Caco-2 (cell line): ENCODE measurements around the gene FMN1. TPM values are rescaled to one million over a fixed set of nuclear protein-coding genes. Genes with fewer than 3 reads are reported as not detected.

Experiments
- BruUV-seq: library from RNA; stranded (reverse); fragments of 400-500 nt; replicated peaks from 2 replicates; lab custom pipeline; 2021; lab: Mats Ljungman, UMichigan
- CTCF ChIA-PET: fragments of 300-600 bp; sonication (Branson Sonifier 250); formaldehyde crosslinking; loops from one replicate; lab custom pipeline; 2022; ENCODE audit warnings: antibody characterized with exemption; lab: Charles Lee
- POLR2A ChIA-PET: fragments of 300-600 bp; sonication (Branson Sonifier 250); formaldehyde crosslinking; loops from one replicate; lab custom pipeline; 2022; ENCODE audit warnings: antibody characterized with exemption; lab: Charles Lee
- DNase-seq, 2 experiments: peaks; one replicate each; pipeline versions ENCODE4 v3.0.0 to v3.0.0-alpha.2; 2020 to 2022
- H3K27me3 ChIP-seq: replicated peaks from 2 replicates; pipeline ENCODE4 v1.6.0; 2011; ENCODE audit warnings: low read length; ENCODE audit not compliant: control insufficient read depth, insufficient read depth
- H3K36me3 ChIP-seq: 2 replicates; pipeline ENCODE4 v1.5.1; 2011; ENCODE audit warnings: low read length; ENCODE audit not compliant: control insufficient read depth, insufficient read depth
- H3K4me1 ChIP-seq: fragments of 250-450 bp; sonication (Bioruptor Pico); 2 replicates; pipeline ENCODE4 v1.5.1; 2020; ENCODE audit warnings: mild to moderate bottlenecking
- H3K4me3 ChIP-seq: 2 replicates; pipeline ENCODE4 v1.5.1; 2011; ENCODE audit warnings: low read depth, mild to moderate bottlenecking, control low read depth, low read length
- H3K9me3 ChIP-seq: fragments of 250-450 bp; sonication (Bioruptor Pico); 2 replicates; pipeline ENCODE4 v1.5.1; 2020; ENCODE audit warnings: mild to moderate bottlenecking, moderate library complexity
- H3K27ac Mint-ChIP-seq: one replicate; pipeline ENCODE4 v1.8.0; 2022; ENCODE audit warnings: mixed read lengths; ENCODE audit not compliant: unreplicated experiment
- H3K27me3 Mint-ChIP-seq: one replicate; pipeline ENCODE4 v1.8.0; 2022; ENCODE audit warnings: mixed read lengths; ENCODE audit not compliant: insufficient read depth, unreplicated experiment
- H3K36me3 Mint-ChIP-seq: one replicate; pipeline ENCODE4 v1.8.0; 2022; ENCODE audit warnings: mild to moderate bottlenecking, mixed read lengths; ENCODE audit not compliant: insufficient read depth, unreplicated experiment
- H3K4me1 Mint-ChIP-seq: one replicate; pipeline ENCODE4 v1.8.0; 2022; ENCODE audit warnings: low read depth, mixed read lengths; ENCODE audit not compliant: unreplicated experiment
- H3K4me3 Mint-ChIP-seq: one replicate; pipeline ENCODE4 v1.8.0; 2022; ENCODE audit warnings: mild to moderate bottlenecking, moderate library complexity, mixed read lengths; ENCODE audit not compliant: unreplicated experiment
- H3K9me3 Mint-ChIP-seq: one replicate; pipeline ENCODE4 v1.8.0; 2022; ENCODE audit warnings: mixed read lengths; ENCODE audit not compliant: unreplicated experiment
- intact Hi-C: fragments of 100-400 bp; cut with micrococcal nuclease; formaldehyde crosslinking; loops from one replicate; pipeline ENCODE4 v1.10.0; 2022; ENCODE audit not compliant: unreplicated experiment
- total RNA-seq: library from RNA; stranded (reverse); gene quantifications from 2 replicates; pipeline ENCODE4 v1.2.3, GENCODE V29; 2022
- TF ChIP-seq, protein P1 (sequence below), 2 experiments: fragments of 200-600 bp in 1 of 2; IDR thresholded peaks; 1 replicate in 1 of 2; 2 replicates in 1 of 2; pipeline versions ENCODE4 v1.5.1 to v1.8.0; 2011 to 2022; ENCODE audit warnings: antibody characterized with exemption in 1 of 2, control low read depth in 1 of 2, inconsistent platforms in 1 of 2, low read depth in 1 of 2, low read length in 1 of 2, mild to moderate bottlenecking in 1 of 2, moderate library complexity in 1 of 2; ENCODE audit not compliant: insufficient read depth in 1 of 2, severe bottlenecking in 1 of 2, unreplicated experiment in 1 of 2

FMN1 gene
- total RNA-seq, 1 experiment from 2014 or later: 1.6 TPM

DNA sequence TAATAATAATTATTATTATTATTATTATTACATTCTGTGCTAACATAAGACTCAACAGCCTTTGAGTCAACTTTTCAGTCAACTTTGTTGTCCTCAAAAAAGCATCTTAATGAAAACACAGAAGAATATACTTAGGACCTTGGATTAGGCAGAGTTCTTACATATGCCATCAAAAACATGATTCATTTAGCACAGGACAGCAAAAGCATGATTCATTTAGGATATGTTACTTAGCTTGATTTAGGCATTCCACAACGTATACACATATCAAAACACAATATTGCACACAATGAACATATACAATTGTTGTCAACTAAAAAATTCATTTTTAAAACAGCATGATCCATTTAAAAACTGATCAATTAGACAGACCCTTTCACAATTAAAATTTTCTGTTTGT lies 213.0 kb downstream of the FMN1 start:
- no peak overlapping the region for H3K27ac Mint-ChIP-seq
- ChIA-PET CTCF (no interaction called here), POLR2A (no interaction called here)
- Histone ChIP-seq H3K4me3 (no peak overlapping the region), H3K4me1 (no peaks in the 10 kb centered on the region), H3K36me3 (no peaks in the 10 kb centered on the region), H3K27me3 (no peaks in the 10 kb centered on the region), H3K9me3 (no peaks in the 10 kb centered on the region; the same call in 1 of the 2 replicates)
- intact Hi-C loops: no loop called here
- no TSS peak for BruUV-seq
- H3K27me3 Mint-ChIP-seq: peaks cover 3% of the 10 kb centered on the region
- DNase-seq: no peak
- H3K9me3 Mint-ChIP-seq: no peaks in the 10 kb centered on the region
- no peak overlapping the region for H3K4me3 Mint-ChIP-seq
- no peaks in the 10 kb centered on the region for H3K4me1 Mint-ChIP-seq
- TF ChIP-seq, protein P1, sequence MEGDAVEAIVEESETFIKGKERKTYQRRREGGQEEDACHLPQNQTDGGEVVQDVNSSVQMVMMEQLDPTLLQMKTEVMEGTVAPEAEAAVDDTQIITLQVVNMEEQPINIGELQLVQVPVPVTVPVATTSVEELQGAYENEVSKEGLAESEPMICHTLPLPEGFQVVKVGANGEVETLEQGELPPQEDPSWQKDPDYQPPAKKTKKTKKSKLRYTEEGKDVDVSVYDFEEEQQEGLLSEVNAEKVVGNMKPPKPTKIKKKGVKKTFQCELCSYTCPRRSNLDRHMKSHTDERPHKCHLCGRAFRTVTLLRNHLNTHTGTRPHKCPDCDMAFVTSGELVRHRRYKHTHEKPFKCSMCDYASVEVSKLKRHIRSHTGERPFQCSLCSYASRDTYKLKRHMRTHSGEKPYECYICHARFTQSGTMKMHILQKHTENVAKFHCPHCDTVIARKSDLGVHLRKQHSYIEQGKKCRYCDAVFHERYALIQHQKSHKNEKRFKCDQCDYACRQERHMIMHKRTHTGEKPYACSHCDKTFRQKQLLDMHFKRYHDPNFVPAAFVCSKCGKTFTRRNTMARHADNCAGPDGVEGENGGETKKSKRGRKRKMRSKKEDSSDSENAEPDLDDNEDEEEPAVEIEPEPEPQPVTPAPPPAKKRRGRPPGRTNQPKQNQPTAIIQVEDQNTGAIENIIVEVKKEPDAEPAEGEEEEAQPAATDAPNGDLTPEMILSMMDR (IDR thresholded peaks at IDR 0.05; ENCODE audit: insufficient read depth in 1 of 2, low read depth in 1 of 2, low read length in 1 of 2, severe bottlenecking in 1 of 2, unreplicated experiment in 1 of 2): no peak
- no peaks in the 10 kb centered on the region for H3K36me3 Mint-ChIP-seq

DNA sequence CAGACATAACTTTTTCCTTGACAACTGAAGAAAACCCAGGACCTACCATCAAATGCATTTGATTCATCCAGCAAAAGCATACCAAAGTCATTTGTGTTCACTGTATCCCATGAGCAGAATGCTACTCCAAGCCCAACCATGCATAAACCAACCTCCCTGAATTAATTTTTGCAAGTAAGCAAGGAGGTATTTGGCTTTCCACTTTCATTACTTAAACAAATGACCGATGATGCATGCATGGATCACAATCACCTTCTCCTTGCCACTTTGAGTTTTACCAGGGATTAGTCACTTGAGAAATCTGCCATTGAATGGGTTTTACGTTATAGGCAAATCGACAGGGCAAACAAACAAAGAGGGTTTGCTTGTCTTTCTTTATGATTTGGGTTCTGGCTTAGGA lies 214.8 kb downstream of the FMN1 start:
- no peaks in the 10 kb centered on the region for H3K36me3 ChIP-seq
- Mint-ChIP-seq H3K27me3 (peaks cover 9% of the 10 kb centered on the region), H3K27ac (no peak overlapping the region), H3K9me3 (no peaks in the 10 kb centered on the region), H3K4me3 (no peak overlapping the region), H3K36me3 (no peaks in the 10 kb centered on the region), H3K4me1 (no peaks in the 10 kb centered on the region)
- no peaks in the 10 kb centered on the region for H3K27me3 ChIP-seq
- BruUV-seq: no TSS peak
- TF ChIP-seq, protein P1 (IDR thresholded peaks at IDR 0.05; ENCODE audit: insufficient read depth in 1 of 2, low read depth in 1 of 2, low read length in 1 of 2, severe bottlenecking in 1 of 2, unreplicated experiment in 1 of 2): no peak
- no peak for DNase-seq
- no peak overlapping the region for H3K4me3 ChIP-seq
- ChIA-PET POLR2A (no interaction called here), CTCF (no interaction called here)
- H3K9me3 ChIP-seq: no peaks in the 10 kb centered on the region; the same call in 1 of the 2 replicates
- intact Hi-C loops: no loop called here
- H3K4me1 ChIP-seq: no peaks in the 10 kb centered on the region

DNA sequence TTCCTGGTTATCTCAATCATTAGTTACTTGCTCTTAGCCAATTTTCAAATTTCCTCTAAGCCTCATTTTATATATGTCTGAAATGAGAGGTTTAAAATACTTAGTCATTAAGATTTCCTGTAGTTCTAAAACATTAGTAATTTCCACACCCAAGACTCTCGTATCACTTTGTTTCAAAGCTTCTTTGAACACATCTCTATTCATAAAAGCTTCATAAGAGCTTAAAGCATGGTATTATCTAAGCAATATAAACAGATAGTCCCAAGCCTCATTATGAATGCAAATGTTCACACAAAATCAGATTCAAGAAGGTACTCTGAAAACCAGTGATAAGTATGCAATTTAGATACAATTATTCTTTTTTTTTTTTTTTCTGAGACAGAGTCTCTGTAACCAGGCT lies 217.0 kb downstream of the FMN1 start:
- H3K9me3 Mint-ChIP-seq: no peaks in the 10 kb centered on the region
- no peak overlapping the region for H3K4me3 Mint-ChIP-seq
- no peaks in the 10 kb centered on the region for H3K4me1 Mint-ChIP-seq
- no peak overlapping the region for H3K4me3 ChIP-seq
- H3K36me3 ChIP-seq: no peaks in the 10 kb centered on the region
- no peaks in the 10 kb centered on the region for H3K36me3 Mint-ChIP-seq
- H3K27me3 Mint-ChIP-seq: peaks cover 9% of the 10 kb centered on the region
- no peak for DNase-seq
- ChIA-PET CTCF (no interaction called here), POLR2A (no interaction called here)
- intact Hi-C loops: no loop called here
- H3K27me3 ChIP-seq: no peaks in the 10 kb centered on the region
- TF ChIP-seq, protein P1 (IDR thresholded peaks at IDR 0.05; ENCODE audit: insufficient read depth in 1 of 2, low read depth in 1 of 2, low read length in 1 of 2, severe bottlenecking in 1 of 2, unreplicated experiment in 1 of 2): no peak
- H3K27ac Mint-ChIP-seq: no peak overlapping the region
- no TSS peak for BruUV-seq
- H3K4me1 ChIP-seq: no peaks in the 10 kb centered on the region
- no peaks in the 10 kb centered on the region; the same call in 1 of the 2 replicates for H3K9me3 ChIP-seq
